Measurements from ENCODE around the gene GPR83.
A peak's percentile ranks its signal among the peaks of the same experiment; 100 is the strongest.
"Not testable (repeated sequence)": the region's sequence is repeated elsewhere in the genome, so short reads cannot be mapped to it uniquely, and the experiment has no call there.

GPR83 gene

GRCh38 chr11:94400839-94401772 lies at the start of gene GPR83:
GPR83 (minus strand) TSS chr11:94401419; CDS start chr11:94401247, 172 bp downstream.
- DNase-seq (ENCODE audit: low spot score): no peak

- DNase-seq (ENCODE audit: low spot score): no peak
Measured at GRCh38 chr11:94450048-94450447, 48.8 kb upstream of the GPR83 start.

DNA sequence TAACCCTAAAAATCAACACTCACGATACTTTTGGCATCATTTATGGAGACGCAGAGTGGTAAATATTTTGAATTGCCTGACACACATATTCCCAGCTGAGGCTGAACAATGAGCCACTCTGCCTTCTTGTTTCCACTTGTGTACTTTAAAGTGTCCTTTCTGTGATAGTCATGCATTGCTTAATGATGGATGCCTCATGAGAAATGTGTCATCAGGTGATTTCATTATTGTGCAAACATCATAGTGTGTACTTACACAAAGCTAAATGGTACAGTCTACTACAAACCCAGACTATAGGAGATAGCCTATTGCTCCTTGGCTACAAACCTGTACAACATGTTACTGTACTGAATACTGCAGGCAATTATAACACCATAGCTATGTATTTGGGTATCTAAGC lies 48.2 kb upstream of the GPR83 start:
- no peak for DNase-seq (ENCODE audit: low spot score)

DNA sequence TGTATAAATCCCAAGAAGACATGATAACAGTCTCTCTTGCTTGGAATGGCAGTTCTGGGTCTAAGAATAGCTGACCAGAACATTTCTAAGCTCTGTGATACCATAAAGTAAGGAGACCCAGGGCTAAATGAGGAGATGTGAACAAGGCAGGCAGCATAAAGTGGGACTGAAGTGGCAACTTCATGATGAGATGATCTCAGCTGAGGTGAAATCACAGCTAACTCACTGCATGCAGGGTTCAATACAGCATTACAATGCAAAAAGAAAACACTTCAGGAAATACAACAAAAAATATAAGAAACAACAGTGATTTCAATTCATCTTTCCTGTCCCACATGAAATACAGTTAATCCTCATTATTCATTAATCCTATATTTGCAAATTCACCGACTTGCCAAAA lies 47.8 kb upstream of the GPR83 start:
- DNase-seq (ENCODE audit: low spot score): no peak

GRCh38 chr11:94447149-94447548 lies 45.9 kb upstream of the GPR83 start:
- DNase-seq (ENCODE audit: low spot score): no peak

DNA sequence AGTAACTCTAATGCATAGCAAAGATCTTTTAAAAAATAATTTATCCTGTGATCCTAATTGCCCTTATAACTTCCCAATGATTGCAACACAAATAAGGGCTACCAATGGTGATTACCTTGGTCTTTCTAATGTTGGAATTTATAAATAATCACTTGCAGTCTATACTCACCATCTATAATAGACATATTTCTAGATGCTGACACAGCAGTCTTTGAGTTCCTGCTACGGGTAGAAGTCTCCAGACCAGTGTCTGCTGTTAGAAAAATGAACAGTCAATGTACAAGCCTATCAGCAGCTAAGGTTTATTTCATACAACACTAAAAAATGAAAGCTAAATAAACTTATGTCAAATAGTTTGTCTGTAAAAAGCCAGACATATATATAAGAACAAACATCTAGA lies 44.4 kb upstream of the GPR83 start:
- DNase-seq (ENCODE audit: low spot score): no peak

DNA sequence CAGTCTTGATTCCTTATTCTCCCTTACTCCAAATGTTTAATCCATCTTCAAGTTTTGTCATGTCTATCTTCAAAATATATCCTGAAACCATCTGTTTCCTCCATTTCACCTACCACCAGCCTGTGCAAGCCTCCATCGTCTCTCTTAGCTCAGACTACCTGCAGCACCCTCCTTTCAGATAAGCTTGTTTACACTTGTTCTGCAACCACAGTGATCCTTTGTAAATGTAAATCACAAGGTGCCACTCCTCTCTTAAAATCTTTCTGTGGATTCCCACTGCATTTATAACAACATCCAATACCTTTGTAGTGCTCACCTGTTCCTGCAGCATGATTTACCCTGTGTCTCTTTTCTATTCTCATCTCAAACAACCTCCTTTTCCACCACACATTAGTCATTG lies 31.8 kb upstream of the GPR83 start:
- no peak for DNase-seq (ENCODE audit: low spot score)

GRCh38 chr11:94424662-94425061 lies 23.4 kb upstream of the GPR83 start:
- no peak for DNase-seq (ENCODE audit: low spot score)

DNA sequence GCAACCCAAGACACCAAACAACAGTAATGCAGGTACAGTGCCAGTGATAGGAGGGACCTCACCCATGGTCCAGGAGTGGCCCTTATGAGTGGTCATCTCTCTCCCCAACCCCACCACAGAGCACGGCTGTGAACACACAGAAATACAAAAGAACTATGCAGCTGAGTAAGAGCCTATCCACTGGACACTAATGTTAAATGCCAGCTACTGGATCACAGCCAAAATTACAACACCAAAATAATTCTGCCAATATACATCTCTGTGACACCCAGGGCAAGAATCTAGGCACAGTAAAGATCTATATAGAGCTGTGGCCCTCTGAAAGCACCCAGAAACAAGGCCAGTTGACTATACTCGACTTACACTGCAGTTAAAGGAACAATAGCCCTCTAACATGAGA lies 22.8 kb upstream of the GPR83 start:
- no peak for DNase-seq (ENCODE audit: low spot score)

DNA sequence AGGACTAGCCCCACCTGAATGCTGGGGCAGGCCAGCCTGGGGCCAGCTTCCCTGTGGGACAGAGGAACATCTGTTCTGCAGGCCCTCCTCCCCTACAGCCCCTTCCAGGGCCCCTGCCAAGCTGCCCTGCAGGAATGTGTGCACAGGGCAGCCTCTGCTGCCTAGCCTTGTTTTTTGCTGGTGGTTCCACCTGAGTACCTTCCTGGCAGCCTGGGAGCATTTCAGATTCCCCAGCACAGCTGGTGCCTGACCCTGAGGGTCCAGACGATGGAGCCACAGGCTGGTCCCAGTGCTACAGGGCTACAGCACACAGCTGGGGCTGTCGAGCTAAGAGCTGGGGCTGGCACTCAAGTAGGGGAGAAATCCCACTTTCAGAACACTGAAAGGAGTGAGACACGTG lies 22.3 kb upstream of the GPR83 start:
- DNase-seq (ENCODE audit: low spot score): no peak

- no peak for DNase-seq (ENCODE audit: low spot score)
Measured at GRCh38 chr11:94418123-94418765, 17.0 kb upstream of the GPR83 start.

- peak; percentile 52 for DNase-seq (ENCODE audit: low spot score)
Measured at GRCh38 chr11:94417386-94417987, 16.3 kb upstream of the GPR83 start.

DNA sequence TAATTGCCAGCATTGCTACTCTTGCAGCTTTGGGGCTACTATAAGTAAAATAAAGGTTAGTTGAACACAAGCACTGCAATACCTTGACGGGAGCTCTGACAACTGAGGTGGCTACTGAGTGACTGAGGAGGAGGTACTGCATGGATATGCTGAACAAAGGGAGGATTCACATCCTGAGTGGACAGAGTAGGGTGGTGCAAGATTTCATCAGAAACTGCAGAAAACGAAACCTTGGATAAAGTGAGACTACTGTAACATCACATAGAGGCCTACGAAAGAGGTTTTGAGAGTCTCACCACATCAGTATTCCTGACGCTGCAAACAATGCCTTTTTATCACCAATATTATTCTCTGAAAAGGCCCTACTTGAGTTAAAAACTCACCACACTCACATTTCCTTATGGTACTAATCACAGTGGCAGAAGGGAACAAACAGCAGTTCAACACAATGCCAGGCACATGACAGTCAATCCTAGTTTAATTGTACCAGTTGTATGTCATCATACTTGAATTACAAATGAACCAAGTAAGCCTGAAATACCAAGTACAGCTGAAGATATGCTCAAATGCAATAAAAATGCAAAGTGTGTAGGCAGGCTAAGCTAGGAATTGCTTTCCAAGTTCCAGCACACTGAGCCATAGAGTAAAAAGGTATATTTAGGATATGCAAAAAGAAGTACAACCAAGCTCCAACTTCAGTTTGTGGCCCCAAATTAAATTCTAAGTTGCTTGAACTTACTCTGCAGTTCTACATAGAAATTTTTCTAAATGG lies 4.0 kb upstream of the GPR83 start:
- no peak for DNase-seq (ENCODE audit: low spot score)

GRCh38 chr11:94402355-94402754 lies 1.1 kb upstream of the GPR83 start:
- DNase-seq (ENCODE audit: low spot score): no peak

DNA sequence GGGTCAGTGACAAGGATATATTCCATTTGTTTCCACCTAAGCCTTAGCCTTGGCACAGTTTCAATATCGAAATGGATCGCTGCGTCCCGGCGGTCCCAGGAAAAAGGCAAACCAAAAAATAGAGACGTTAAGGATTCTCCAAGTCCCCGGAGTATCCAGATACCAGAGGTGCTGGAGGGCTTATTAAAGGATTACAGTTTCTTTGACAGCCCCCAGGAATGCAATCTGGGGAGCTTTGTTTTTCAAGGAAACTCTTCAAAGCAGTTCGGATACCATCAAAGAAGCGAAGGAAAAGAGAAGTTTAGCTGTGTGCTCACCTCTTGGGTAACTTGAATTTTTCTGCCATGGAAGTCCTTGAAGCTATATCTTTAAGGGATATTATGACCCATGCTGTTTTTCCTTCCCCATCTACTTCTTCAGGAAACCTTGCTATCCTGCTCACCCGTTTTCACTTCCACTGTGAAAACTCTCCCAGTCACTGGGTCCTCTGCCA lies 600 bp upstream of the GPR83 start:
- no peak for DNase-seq (ENCODE audit: low spot score)

DNA sequence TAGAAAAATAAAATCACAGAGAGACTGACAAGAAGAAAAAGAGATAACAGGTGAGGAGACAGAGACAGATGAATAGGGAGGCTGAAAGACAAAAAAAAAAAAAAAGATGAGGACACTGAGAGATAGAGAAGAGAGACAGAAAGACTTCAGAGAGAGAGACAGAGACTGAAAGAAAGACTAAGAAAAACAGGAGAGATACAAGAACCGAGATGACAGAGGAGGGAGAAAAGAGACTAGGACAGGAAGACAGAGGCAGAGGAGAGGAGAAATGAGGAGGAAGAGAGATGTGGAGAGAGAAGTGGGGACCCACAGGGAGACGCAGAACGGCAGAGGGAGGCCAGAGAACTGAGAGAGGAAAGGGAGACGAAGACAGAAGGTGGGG lies 771 bp downstream of the GPR83 start:
- DNase-seq (ENCODE audit: low spot score): no peak

GRCh38 chr11:94400050-94400449 lies 1.2 kb downstream of the GPR83 start:
- DNase-seq (ENCODE audit: low spot score): no peak

GRCh38 chr11:94398101-94398500 lies 3.1 kb downstream of the GPR83 start:
- no peak for DNase-seq (ENCODE audit: low spot score)

GRCh38 chr11:94396282-94396681 lies 4.9 kb downstream of the GPR83 start:
- DNase-seq (ENCODE audit: low spot score): no peak

DNA sequence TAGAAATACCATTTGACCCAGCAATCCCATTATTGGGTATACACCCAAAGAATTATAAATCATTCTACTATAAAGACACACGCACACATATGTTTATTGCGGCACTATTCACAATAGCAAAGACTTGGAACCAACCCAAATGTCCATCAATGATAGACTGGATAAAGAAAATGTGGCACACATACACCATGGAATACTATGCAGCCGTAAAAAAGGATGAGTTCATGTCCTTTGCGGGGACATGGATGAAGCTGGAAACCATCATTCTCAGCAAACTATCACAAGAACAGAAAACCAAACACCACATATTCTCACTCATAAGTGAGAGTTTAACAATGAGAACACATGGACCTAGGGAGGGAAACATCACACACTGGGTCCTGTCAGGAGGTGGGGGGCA lies 9.3 kb downstream of the GPR83 start:
- DNase-seq (ENCODE audit: low spot score): not testable (repeated sequence)

GRCh38 chr11:94379613-94380012 lies 21.6 kb downstream of the GPR83 start:
- DNase-seq (ENCODE audit: low spot score): peak; percentile 26

DNA sequence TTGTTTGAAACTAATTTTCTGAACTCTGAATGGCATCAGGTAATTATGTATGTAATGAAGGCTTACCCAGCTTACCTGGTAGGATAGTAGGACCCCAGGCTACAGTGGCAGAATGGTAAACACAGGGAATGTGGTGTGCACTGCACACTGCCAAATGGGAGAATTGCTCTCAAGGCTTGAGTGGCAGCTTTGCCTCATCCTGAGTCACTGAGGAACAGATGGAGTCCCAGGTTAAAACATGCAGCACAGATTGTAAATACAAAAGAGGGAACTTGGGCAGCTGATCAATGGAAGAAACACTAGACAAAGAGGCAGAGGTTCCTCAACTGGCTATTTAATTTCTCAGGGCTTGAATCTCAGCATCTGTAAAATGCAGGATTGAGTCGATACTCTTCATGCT lies 24.4 kb downstream of the GPR83 start:
- peak; percentile 62 for DNase-seq (ENCODE audit: low spot score)
